ENCODE results near the gene CSRP3.

Gene CSRP3

DNA sequence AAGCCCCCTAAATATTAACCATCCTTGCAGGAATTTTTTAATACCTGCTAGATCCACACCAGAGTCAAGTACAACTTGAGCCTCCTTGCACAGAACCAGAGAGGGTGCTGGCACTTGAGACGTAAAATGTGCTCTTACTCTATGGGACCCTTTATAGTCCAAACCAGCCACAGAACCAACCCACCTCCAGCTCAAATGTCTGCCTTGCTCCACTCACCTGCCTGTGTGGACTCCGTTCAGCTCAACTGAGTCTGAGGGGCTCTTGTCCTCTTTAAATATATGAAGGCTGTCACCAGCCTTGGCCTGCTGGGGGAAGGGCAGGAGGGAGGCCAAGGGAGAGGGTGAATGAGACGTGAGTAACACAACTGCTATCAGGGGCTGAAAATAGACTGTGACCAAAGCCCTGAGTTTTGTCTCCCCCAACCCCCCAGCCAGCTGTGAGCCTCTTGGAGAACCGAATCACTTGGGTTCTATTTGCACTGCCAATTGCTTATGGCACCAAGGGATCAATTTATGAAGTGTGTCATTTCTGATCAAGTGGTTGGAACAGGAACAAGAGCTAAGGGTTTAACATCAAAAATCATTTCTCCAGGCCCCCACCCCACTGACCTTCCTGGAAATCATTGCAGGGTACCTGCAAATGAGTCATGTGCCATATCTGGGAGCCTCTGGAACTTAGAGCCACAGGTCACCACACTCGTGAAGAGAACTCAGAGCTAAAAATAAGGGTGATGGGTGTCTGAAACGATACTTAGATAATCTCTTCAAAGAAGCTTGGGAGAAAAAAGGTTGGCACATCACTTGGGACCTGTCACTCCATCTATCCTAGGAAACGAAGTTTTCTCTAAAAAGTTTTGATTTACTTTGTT, at the start of gene CSRP3:
TSS of gene CSRP3 (minus strand) at position 247 of the 869 bp plus-strand sequence. CDS start 9,535 bp downstream, outside the sequence.
- DNase-seq (ENCODE audit: low spot score), result no peak

DNA sequence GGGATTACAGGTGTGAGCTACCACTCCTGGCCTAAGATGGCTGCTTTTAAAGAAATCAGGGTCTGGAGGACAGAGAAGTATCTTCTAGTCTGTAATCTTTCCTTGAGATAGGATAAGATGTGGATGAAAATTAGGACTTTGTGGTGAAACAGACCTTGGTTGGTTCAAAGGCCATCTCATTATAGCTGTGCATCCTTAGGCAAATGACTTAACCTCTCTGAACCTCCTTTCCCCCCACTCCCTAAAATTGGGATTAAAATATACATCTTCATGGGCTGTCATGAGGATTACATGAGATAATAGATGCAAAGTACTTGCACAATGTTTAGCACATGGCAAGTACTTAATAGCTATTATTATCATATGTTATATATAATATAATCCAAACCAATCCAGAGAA, 49.8 kb upstream of the CSRP3 start:
- DNase-seq (ENCODE audit: low spot score), result no peak

DNA sequence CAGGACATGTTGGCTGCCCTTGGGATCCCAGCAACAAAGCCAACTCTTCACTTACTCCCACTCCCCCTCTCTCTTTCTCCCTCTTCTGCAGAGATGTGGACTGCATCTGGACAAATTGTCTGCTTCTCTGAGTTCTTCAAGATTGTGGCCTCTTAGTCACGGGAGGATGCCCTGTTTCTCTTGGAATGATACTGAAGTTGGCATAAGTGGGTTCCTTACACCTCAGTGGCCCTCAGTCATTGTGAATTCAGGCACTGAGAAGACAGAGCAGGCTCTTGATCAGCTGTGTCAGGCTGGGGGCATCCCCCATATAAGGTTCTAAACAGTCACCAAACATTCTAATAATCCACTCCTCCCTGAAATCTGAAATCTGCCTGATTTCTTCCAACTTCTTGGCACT, 45.0 kb upstream of the CSRP3 start:
- DNase-seq (ENCODE audit: low spot score), result no peak

DNA sequence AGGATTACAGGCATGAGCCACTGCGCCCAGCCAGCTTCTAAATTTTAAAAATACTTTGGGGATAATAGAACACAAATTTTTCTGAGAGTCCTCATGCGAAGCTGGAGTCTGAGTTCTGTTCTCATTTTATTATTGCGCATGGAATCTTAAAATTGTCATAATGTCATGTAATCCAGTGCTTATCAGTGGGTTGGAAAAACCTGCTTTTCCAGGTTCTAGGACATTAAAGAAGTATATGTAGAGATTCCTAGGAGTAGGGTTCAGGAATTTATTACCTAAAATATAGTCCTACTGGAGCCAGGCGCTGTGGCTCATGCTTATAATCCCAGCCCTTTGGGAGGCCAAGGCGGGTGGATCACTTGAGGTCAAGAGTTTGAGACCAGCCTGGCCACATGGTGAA, 43.6 kb upstream of the CSRP3 start:
- DNase-seq (ENCODE audit: low spot score), result no peak

DNA sequence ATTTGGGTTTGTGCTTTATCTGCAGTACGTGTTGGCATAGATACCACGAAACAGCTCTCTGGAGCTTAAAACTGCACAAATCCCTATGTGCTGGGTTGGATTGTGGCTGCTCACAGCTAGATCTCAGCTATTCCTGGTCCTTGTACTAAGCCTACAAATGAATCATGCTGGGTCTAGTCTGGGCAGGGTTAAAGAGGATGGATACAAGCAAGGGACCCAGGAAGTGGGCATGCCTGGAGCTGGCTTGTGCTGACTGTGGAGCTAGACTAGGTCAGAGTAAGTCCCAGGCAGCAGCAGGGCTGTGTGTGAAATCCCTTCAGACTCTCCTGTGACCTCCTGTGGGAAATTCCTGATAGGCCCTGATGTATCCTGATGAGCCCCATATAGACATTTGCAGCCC, 42.8 kb upstream of the CSRP3 start:
- no peak for DNase-seq (ENCODE audit: low spot score)

DNA sequence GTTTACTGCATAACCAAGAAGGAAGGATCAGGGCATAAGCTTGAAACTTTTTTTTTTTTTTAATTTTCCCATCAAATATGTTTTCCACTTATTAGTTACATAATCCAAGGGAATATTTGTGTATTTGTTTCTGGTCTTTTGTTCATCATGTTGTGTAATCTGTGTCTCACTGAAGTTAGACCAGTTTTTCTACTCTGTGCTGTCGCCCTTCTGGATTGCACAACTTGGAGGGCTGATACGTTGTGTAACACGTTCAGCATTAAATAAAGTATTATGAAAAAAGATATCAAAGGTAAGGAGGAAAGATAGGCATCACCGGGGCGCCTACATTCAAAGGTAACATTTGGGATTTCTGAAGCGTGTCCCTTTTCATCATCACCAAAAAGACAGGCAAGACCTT, 42.3 kb upstream of the CSRP3 start:
- DNase-seq (ENCODE audit: low spot score), result no peak

DNA sequence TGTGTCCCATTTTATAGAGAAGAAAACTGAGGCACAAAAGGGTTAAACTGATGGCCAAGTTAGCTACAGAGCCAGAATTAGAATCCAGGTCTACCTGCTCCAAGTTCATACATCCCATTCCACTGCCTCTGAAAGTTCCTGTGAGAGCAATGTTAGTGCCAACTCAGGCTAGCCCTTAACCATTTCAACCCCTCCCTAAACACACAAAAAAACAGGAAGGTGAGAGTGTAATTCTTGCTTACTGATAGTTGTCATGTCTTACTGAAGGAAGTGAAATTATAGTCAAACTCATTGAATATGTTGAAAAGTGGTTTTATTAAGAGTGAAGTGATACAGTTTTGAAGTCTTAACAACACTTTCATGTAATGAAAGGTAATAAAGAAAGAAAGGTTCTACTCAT, 41.8 kb upstream of the CSRP3 start:
- DNase-seq (ENCODE audit: low spot score), result no peak

DNA sequence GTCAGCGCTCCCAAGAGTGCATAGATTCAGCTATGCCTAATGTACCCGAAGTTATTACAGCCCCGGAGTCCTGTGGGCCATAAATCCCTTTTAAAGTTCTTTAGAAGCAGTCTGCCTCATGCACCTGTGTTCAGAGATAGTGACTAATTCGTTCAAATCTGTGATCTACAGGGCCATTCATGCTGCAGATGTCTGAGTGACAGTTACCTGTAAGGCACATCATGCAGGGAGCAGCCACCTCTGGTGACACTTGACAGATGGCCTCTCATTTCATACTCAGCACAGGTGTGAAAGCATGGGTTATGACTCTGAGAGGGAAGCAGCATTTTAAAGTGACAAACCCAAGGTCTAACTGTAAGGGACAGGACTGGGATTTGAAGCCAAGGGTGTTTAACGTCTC, 41.4 kb upstream of the CSRP3 start:
- no peak for DNase-seq (ENCODE audit: low spot score)

DNA sequence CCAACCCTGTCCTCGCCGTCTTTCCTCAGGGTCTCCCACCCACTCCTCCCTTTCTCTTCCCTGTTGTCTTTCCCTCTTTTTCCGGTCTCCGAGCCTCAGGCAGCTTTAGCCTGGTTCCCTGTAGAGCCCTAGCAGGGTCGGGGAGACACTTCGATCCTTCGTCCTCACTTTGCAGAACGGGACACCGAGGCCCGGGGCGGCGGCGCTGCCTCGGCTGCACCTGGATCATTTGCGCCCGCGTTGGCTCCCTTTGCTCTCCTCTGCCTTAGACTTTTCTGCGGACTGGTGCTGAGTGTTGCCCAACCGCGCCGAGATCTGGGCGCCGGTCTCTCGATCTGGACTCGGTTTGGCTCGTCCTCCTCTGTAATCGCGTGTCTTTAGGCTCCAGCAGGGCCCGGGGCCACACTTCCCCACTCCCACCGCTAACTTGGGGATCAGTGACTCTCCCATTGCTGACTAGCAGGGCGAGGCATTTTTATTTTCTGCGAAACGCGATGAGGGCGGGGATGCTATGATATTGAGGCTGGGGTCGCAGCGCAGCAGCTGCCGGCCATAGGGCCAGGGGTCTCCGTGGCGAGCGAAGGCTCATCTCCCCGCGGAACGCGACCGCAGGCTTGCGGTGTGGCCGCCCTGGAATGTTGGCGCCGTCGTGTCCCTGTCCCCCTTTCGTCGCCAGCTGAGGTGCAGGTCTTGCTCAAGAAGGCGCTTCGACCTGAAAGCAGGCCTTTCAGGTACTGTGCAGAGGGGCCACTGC, 40.6 kb upstream of the CSRP3 start:
- no peak for DNase-seq (ENCODE audit: low spot score)

DNA sequence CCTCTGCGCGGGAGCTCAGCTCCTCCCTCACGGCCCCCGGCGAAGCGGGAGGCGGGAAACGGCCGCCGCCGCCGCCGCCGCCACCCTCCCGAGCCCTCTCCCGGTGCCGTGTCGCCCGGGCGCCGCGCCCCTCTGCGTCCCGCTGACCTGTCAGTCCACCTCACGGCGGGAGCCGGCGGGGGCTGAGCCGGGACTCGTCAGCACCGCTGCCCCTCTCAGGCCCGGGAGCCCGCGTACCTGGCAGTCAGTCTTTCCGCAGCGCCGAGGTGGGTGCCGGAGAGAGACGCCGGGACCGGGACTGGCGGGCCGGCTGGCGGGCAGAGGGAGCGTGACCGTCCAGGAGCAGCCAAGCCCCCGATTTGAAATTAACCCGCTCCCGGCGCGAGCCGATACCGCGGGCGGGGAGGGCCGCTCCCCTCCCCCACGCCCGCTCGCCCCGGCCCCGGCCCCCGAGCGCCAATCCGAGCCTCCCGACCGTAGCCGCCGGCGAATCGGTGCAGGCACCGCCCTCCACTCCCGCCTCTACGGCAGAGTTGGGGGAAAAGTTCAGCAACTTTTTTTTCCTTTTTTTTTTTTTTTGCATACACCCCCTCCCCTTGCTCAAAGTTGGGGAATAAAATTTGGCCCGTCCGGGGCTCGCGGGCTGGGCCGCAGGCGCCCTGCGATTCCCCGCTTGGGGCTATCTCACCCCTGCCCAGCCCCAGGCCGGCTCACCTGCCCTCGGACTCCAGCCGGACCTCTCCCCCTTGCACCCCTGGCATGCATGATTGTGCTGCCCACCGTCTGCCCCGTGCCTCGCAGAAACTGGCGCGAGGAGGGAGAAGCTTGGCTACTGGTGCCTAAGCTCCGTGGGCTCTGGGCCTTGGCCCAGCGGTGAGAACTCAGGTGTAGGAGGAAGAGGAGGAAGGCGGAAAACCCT, 39.7 kb upstream of the CSRP3 start:
- DNase-seq (ENCODE audit: low spot score), result no peak

DNA sequence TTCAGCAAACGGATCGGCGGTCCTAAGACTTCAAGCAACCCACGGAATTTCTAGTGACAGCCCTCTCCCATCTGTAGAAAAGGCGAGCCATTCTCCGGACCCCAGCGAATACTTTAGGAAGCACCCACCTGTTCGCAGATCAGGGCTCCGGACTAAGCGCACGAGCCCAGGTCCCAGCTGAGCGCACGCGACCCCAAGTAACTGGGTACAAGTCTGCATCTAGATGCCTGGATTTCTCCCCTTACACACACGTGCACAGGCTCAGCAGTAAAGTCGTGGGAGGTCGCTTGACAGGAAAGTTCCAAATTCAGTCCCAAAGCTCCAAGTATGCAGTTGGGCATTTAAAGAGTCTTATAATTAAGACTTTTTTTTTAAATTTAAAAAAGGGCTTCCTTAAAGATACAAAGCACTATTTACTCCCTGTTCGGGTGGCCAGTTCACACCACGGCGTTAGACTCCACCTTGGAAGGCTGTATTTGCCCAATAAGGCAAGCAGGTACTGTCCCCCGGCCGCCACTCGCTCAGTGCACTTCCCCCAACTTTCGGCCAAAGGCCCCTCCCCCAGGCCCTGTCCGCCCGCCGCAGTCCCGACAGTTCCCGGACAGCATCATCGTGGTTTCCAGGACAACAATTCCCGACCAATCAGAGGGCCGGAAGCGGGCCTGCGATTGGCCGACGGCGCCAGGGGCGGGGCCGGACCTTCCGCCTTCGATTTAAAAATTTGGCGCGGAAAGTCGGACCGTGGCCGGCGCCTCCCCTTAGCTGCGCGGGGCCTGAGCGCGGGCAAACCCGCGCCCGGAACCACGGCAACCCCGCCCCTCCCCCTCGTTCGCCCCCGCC, 38.9 kb upstream of the CSRP3 start, which contains the start of gene E2F8:
TSS of gene E2F8 (minus strand) at position 526 of the 840 bp plus-strand sequence. CDS start 824 bp downstream, outside the sequence.
- DNase-seq (ENCODE audit: low spot score), result peak; percentile 85

DNA sequence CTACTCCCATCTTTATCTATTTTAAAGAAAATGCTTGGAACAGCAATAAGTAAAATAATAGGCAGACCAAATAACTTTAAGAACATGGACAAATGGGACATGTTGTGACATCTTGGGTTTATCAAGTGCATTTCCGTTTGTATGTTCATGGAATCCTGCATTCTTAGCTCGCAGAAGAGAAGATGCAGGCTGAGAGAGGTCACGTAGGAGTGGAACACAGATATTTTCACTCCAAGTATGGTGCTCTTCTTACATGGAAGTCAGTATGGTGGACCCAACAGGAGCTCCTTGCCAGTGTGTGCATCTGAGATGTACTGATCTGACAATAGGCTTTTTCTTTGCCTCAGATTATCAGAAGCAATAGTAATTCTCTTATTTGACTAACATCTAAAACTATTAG, 37.3 kb upstream of the CSRP3 start:
- DNase-seq (ENCODE audit: low spot score), result no peak

DNA sequence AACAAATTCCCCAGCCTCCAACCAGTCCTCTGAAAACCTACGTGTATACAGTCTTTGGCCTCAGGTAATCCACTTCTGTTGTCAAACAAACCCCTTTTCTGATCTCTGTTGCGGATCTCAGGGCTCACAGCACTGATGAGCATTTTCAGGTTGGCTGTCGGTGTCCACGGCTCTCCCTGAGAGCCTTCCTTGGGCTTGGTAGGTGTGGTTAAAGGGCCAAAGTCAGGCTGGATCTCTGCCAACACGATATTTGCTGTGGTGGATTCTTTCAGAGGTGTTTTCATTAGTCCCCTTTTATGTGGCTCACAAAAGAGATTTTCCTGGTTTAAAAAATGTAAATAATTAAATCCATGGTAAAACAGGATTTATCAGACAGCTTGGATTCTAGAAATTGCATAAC, 36.0 kb upstream of the CSRP3 start:
- DNase-seq (ENCODE audit: low spot score), result no peak

DNA sequence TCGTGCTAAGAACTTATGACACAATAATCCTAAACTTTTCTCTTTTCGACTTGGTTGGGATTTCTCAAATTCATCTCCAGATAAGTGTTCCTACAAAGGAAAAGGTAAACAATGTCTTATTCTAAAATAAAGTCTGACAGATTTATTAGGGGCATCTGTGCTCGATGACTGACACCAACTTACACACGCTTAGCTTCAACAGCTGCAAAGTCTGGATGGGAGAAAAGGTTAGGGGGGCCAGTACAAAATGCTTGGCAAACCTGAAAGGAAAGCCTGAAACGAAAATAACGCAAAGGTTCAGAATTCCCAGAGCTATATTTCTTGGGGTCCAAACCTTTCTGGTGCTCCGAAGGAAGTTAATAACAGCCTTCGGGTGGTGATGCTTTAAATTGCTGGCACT, 35.6 kb upstream of the CSRP3 start:
- no peak for DNase-seq (ENCODE audit: low spot score)

DNA sequence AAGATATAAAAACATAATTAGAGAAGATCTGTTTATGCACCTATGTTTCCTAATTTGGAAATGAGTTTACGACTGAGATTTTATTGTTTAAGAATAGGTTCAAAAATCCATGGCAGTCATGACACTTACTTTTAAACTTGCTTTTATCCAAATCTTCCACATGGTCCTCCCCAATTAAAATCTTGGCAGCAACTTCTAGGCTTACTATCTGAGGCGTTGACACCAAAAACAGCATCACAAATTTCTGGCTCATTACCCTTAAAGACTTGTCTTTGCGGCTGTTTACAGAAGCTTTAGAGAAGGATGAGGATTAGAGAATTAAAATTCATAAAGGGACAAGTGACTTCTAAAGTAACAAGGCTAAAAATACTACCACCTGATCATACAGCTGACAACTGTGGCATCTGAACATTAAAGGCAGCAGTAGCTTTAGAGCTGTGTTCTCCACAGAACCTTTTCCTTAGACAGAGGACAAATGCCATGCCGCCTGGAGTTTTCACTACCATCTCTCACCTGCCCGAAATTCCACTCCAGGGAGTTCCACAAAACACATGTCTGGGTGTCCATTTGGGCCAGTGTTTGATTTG, 32.5 kb upstream of the CSRP3 start:
- DNase-seq (ENCODE audit: low spot score), result no peak

DNA sequence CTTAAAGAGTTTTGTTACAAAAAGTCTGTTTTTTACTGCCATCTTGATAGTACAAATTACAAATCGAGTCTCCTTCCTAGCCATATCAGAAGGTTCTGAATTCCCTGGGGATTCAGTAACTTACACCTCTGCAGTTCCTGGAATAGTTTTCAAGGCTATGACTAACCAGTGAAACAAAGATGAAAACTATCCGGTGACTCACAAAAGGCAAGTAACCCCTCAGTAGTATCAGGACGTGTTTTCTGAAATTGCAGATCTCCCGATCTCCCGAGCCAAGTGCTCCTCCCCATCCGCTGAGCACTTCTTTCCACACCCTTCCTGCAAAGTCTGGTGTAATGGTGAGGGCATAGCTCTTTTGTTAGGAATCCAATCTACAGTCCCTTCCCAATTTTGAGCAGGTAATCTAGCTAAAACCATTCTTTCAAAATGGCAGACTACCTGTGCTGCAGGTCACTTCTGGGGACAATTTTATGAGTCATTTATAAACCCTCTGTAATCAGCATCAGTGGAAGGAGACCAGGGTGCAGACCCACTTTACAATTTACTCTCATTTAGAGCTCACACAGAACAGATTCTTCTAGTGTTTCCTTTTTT, 31.2 kb upstream of the CSRP3 start:
- DNase-seq (ENCODE audit: low spot score), result no peak

DNA sequence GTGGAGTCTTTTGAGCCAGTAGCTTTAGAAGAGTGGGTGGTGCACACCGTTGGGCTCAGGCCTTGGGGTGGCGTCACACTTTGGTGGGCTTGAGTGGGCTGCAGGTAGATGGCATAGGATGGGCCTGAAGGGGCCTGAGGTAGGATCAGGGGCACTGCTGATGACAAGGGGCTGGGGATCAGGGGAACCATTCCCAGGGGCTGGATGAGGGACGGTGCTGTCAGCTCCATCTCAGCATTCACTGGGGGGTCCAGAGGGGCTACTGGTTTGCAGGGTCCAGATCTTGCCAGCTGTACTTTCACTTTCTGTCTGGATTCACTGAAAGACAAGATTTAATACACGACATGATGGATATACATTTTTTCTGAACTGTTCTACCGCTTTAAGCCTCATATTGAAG, 27.9 kb upstream of the CSRP3 start:
- DNase-seq (ENCODE audit: low spot score), result no peak

DNA sequence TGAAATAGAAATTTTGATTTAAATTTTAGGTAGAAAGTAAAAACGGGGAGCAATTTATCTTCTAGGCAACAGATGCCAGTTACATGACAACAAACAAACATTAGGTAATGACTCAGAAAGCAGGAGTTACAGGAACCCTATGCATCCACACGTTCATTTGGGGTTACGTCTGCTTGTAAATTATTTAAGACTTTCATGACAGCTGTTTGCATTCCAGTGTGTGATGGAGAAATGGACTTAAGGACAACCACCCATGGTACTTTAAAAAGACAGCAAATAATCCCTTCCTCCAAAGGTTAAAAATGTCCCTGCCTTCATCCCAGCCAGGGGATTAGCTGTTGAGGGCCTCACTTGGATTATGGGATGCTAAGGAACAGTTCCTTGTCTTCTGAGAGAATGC, 27.2 kb upstream of the CSRP3 start:
- DNase-seq (ENCODE audit: low spot score), result no peak

DNA sequence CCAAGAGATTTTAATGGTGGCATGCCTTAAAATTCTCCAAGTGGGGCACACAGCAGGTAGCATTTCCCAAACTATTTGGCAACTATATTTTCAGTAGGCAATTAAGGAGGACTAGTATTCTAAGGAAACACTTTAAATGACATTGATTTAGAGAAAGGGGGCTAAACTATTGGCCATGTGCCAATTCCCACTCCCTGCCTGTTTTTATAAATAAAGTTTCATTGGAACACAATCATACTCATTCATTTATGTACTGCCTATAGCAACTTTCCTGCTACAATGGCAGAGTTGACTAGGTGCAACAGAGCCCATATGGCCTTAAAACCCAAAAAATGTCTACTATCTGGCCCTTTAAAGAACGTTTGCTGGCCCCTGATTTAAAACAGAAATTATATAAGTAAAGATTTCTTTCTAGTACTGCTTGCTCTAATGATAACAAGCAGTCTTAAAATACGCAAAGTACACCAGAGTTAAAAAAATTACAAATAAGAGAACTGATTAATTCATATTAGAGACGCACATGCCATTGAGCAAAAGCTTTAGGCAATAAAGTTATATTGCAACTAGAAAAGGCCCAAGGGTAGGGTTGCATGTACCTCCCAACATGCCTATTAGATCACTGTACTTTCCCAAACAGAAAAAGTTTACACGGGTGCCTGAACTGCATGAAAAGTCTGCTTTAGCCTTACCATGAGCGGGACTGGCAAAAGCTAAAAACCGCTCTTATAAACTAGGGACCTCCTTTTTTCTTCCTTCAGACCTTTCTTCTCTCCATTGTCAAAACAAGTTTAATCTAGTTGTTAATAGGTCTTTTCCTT, 24.8 kb upstream of the CSRP3 start:
- DNase-seq (ENCODE audit: low spot score), result no peak

DNA sequence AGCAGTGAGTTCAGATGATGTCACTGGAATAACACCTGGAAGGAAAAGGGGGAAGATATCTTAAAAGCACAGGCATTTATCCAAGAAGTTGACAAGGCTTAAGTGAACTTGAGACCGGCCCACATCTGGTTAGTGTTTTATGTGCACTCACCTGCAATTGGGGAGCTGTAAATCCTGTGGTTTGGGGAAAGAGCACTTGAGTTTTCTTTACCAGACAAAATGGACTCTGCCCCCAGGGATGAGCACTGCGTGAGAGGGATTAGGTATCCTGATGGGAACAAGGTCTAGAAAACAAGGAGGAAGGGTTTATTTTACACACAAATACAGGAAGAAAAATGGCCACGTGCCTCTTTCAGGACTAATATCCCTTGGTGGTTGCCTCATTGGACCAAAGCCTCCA, 23.8 kb upstream of the CSRP3 start:
- DNase-seq (ENCODE audit: low spot score), result no peak
